GM12892 (cell line): ENCODE data around the gene COL6A3.

Experiments
- POLR2A ChIP-seq: IDR thresholded peaks from 2 replicates; pipeline ENCODE4 v1.6.1; 2011; ENCODE audit warnings: low read depth, low read length, control low read depth
- POLR2AphosphoS5 ChIP-seq: IDR thresholded peaks from 2 replicates; pipeline ENCODE4 v1.6.1; 2011; ENCODE audit warnings: low read depth, low read length, control low read depth
- TAF1 ChIP-seq: IDR thresholded peaks from 2 replicates; pipeline ENCODE4 v1.6.1; 2011; ENCODE audit warnings: low read depth, mild to moderate bottlenecking, control low read depth, low read length, borderline replicate concordance

DNA sequence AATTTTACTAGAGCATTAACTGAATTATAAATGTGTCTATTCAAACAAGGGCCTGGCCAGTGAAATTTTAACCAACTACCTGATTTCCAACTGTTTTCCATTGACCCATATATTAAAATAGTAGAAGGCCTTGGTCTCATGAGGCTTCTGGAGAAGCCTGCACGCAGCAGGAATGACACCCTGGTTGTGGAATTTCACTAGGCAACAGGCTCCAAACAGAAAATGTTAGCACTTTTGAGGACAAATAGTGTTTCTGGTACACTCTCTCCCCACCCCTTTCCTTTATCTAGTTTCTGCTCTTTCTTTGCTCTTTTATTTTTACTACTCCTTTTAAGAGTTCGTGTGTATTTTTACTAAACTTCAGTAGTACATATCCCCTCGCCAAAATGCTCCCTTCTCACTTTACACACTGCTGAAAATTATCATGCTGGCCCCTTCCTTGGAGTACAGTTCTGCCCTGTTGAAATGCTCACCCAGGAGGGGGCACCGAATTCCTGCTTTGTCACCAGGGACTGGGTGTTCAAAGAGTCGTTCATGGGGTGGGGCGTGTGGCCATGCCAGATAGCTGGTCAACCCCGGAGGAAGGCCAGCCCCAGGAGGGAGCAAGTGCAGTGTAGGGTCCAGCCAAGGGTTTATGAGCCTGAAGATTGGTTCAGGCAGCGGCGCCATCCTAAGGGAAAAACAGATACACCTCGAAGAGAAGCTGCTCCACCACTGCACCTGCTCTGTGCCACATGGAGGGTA, 22.1 kb upstream of the COL6A3 start:
- TF ChIP-seq POLR2AphosphoS5, result no peak
- TF ChIP-seq POLR2A, result no peak
- no peak for TF ChIP-seq TAF1
